SU-DHL-6 (cell line): Measurements from ENCODE around the gene PDGFB.

Experiments
- H2AFZ ChIP-seq: fragments of 200-600 bp; sonication (generic); 2 replicates; pipeline ENCODE4 v1.6.1; 2014; ENCODE audit warnings: low read depth, mild to moderate bottlenecking, moderate library complexity, mixed read lengths, antibody characterized with exemption, low read length; ENCODE audit not compliant: severe bottlenecking
- H3F3A ChIP-seq: fragments of 200-600 bp; shearing (Covaris generic); 2 replicates; pipeline ENCODE4 v1.6.0; 2016; ENCODE audit warnings: antibody characterized with exemption, mild to moderate bottlenecking; ENCODE audit not compliant: insufficient read depth
- H3K27ac ChIP-seq: fragments of 200-600 bp; sonication (generic); 2 replicates; pipeline ENCODE4 v1.5.1; 2016; ENCODE audit warnings: low read depth, mild to moderate bottlenecking, low read length, moderate library complexity, mixed read lengths
- H3K27me3 ChIP-seq: fragments of 200-600 bp; sonication (generic), shearing (Covaris generic); 2 replicates; pipeline ENCODE4 v1.6.0; 2014; ENCODE audit warnings: mild to moderate bottlenecking, low read length
- H3K36me3 ChIP-seq: fragments of 200-600 bp; sonication (generic); 2 replicates; pipeline ENCODE4 v1.6.1; 2014; ENCODE audit warnings: mild to moderate bottlenecking, low read length, mixed read lengths
- H3K4me2 ChIP-seq: fragments of 300-600, 200-600 bp; shearing (Covaris generic), sonication (generic); 2 replicates; pipeline ENCODE4 v1.6.0; 2014; ENCODE audit warnings: low read length, low read depth, mild to moderate bottlenecking; ENCODE audit not compliant: poor library complexity, severe bottlenecking
- H3K4me3 ChIP-seq: fragments of 200-600 bp; sonication (generic); 2 replicates; pipeline ENCODE4 v1.5.1; 2014; ENCODE audit warnings: antibody characterized with exemption, low read length, mild to moderate bottlenecking, mixed read lengths; ENCODE audit not compliant: insufficient read depth, poor library complexity, severe bottlenecking
- H3K79me2 ChIP-seq: fragments of 200-600 bp; sonication (generic); 2 replicates; pipeline ENCODE4 v1.6.1; 2014; ENCODE audit warnings: mild to moderate bottlenecking, low read length, moderate library complexity; ENCODE audit not compliant: insufficient read depth
- H3K9ac ChIP-seq: fragments of 200-600 bp; sonication (generic); 2 replicates; pipeline ENCODE4 v1.7.0; 2014; ENCODE audit warnings: mild to moderate bottlenecking, low read length
- H3K9me2 ChIP-seq: fragments of 200-600 bp; sonication (generic); replicated peaks from 2 replicates; pipeline ENCODE4 v1.6.1; 2014; ENCODE audit warnings: low read length; ENCODE audit not compliant: insufficient read depth
- H3K9me3 ChIP-seq: fragments of 200-600 bp; sonication (generic); 2 replicates; pipeline ENCODE4 v1.6.1; 2014; ENCODE audit warnings: low read length, mixed read lengths; ENCODE audit not compliant: insufficient read depth
- H4K20me1 ChIP-seq: fragments of 200-600 bp; sonication (generic); 2 replicates; pipeline ENCODE4 v1.6.1; 2014; ENCODE audit warnings: low read depth, mild to moderate bottlenecking, antibody characterized with exemption, low read length, moderate library complexity, mixed read lengths
- EZH2phosphoT487 ChIP-seq: fragments of 200-600 bp; sonication (generic), shearing (Covaris generic); conservative IDR thresholded peaks from 2 replicates; pipeline ENCODE4 v1.6.1; 2018; ENCODE audit warnings: mild to moderate bottlenecking, antibody characterized with exemption, low read length, moderate library complexity, mixed read lengths
- TF ChIP-seq, protein P1 (sequence below): fragments of 200-600 bp; sonication (generic); IDR thresholded peaks from one replicate; pipeline ENCODE4 v1.5.1; 2017; ENCODE audit warnings: antibody characterized with exemption, mild to moderate bottlenecking, low read length, moderate library complexity; ENCODE audit not compliant: insufficient read depth, poor library complexity, severe bottlenecking

Gene PDGFB

DNA sequence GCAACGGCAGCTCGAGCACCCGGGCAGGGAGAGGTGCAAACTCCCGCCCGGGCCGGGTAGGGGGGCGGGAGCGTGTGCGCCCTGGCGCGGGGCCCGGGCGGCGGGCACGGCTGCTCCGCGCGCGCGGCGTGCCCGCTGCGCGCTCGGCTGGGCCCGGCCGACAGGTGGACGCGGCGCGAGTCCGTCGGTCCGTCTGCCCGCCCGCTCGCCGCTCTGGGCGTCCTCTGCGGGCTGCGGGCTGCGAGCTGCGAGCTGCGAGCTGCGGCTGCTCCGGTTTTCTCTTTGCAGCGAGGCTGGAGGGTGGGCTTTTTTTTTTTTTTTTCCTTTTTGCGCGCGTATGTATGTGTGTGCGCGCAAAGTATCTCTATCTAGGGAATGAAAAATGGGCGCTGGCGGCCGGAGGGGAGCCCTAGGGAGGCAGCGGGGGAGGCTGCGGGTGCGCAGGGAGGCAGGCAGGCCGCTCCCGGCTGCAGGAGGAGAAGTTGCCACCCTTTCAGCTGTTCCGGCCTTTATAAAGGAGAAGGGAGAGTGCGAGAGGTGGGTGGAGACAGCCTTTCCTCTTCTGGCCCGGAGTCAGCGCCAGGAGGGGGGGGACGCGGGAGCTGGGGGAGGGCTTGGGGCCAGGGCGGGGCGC, at the start of gene PDGFB:
Gene PDGFB (minus strand): TSS at position 487 of the 634 bp plus-strand sequence. CDS start 1,019 bp downstream, outside the sequence.
- Histone ChIP-seq H3K9ac (no peak within 1 kb of the TSS), H3K9me3 (no peaks in the 10 kb centered on the region), H3K79me2 (no peaks in the 10 kb centered on the region), H4K20me1 (no peaks in the 10 kb centered on the region), H3K27me3 (no peaks in the 10 kb centered on the region), H3F3A (no peaks in the 10 kb centered on the region), H3K36me3 (no peaks in the 10 kb centered on the region), H2AFZ (no peak within 1 kb of the TSS), H3K9me2 (no peaks in the 10 kb centered on the region), H3K4me3 (no peak within 1 kb of the TSS), H3K4me2 (no peak within 1 kb of the TSS), H3K27ac (no peak within 1 kb of the TSS)
- TF ChIP-seq EZH2phosphoT487: no peak
- TF ChIP-seq, protein P1, sequence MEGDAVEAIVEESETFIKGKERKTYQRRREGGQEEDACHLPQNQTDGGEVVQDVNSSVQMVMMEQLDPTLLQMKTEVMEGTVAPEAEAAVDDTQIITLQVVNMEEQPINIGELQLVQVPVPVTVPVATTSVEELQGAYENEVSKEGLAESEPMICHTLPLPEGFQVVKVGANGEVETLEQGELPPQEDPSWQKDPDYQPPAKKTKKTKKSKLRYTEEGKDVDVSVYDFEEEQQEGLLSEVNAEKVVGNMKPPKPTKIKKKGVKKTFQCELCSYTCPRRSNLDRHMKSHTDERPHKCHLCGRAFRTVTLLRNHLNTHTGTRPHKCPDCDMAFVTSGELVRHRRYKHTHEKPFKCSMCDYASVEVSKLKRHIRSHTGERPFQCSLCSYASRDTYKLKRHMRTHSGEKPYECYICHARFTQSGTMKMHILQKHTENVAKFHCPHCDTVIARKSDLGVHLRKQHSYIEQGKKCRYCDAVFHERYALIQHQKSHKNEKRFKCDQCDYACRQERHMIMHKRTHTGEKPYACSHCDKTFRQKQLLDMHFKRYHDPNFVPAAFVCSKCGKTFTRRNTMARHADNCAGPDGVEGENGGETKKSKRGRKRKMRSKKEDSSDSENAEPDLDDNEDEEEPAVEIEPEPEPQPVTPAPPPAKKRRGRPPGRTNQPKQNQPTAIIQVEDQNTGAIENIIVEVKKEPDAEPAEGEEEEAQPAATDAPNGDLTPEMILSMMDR: no peak

DNA sequence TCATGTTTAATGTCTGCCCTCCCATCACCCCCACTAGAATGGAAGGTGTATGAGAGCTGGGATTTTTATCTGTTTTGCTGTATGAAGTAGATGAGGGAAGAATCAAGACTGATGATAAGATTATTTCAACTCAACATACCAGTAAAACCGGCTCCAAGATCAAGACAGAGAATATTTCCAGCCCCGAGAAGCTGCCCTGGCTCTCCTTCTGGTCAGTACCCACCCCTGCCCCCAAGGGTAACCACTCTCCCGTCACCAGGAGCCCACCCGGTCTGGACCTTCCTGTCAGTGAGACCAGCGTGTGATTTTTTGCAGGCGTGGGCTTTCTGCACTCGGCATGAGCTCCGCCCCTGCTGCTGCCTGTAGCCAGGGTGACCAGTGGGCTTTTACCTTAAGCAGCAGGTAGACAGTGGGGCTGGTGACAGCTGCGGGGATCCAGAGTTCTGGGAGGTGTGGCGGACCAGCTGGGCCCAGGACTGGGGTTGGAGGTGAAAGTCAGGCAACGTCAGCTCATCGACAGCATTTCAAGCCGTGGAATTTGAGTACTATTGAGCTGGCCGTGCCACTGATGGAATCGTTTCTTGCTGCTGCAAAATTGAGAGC, 49.1 kb upstream of the PDGFB start:
- Histone ChIP-seq H3K9me2 (no peaks in the 10 kb centered on the region), H3K4me3 (no peak overlapping the region), H3K4me2 (no peak overlapping the region), H3K27ac (no peak overlapping the region), H4K20me1 (no peaks in the 10 kb centered on the region), H2AFZ (no peak overlapping the region), H3K9me3 (no peaks in the 10 kb centered on the region), H3K27me3 (no peaks in the 10 kb centered on the region), H3K36me3 (no peaks in the 10 kb centered on the region), H3K79me2 (no peaks in the 10 kb centered on the region), H3K9ac (no peak overlapping the region), H3F3A (no peaks in the 10 kb centered on the region)
- no peak for TF ChIP-seq EZH2phosphoT487
- TF ChIP-seq, protein P1: no peak

DNA sequence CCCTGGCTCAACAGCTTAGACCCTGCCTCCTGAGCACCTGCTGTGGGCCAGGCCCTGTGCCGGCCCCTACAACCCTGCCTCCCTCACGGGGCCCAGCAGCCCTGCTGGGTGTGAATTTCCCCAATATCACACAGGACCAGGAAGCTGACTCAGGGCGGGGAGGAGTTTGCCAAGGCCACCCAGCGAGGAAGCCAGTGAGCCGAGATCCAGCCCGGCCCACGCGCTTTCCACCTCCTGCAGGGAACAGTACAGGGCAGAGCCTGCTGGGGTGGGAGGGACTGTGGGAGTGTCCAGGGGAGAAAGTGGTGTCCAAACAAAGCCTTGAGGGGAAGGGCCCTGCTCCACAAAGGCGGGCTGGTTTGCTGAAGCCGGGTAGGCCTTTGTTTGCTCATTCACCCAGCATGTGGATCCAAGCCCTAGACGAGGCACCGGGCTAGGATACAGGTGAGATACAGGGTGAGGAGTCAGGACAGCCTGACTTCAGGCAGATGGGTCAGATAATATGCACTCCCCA, 47.8 kb upstream of the PDGFB start:
- Histone ChIP-seq H3K9me3 (no peaks in the 10 kb centered on the region), H3F3A (no peaks in the 10 kb centered on the region), H3K4me3 (no peak overlapping the region), H3K27ac (no peak overlapping the region), H3K27me3 (no peaks in the 10 kb centered on the region), H3K79me2 (no peaks in the 10 kb centered on the region), H3K9ac (no peak overlapping the region), H4K20me1 (no peaks in the 10 kb centered on the region), H3K36me3 (no peaks in the 10 kb centered on the region), H2AFZ (no peak overlapping the region), H3K9me2 (no peaks in the 10 kb centered on the region), H3K4me2 (no peak overlapping the region)
- no peak for TF ChIP-seq EZH2phosphoT487
- TF ChIP-seq, protein P1: no peak
